Caco-2 (cell line): Measurements from ENCODE around the gene LDB3. TPM values are rescaled to one million over a fixed set of nuclear protein-coding genes. Genes with fewer than 3 reads are reported as not detected.

ENCODE experiments used
- BruUV-seq: library from RNA; stranded (reverse); fragments of 400-500 nt; replicated peaks from 2 replicates; lab custom pipeline; 2021; lab: Mats Ljungman, UMichigan
- CTCF ChIA-PET: fragments of 300-600 bp; sonication (Branson Sonifier 250); formaldehyde crosslinking; loops from one replicate; lab custom pipeline; 2022; ENCODE audit warnings: antibody characterized with exemption; lab: Charles Lee
- POLR2A ChIA-PET: fragments of 300-600 bp; sonication (Branson Sonifier 250); formaldehyde crosslinking; loops from one replicate; lab custom pipeline; 2022; ENCODE audit warnings: antibody characterized with exemption; lab: Charles Lee
- DNase-seq, 2 experiments: peaks; one replicate each; pipeline versions ENCODE4 v3.0.0 to v3.0.0-alpha.2; 2020 to 2022
- H3K27me3 ChIP-seq: replicated peaks from 2 replicates; pipeline ENCODE4 v1.6.0; 2011; ENCODE audit warnings: low read length; ENCODE audit not compliant: control insufficient read depth, insufficient read depth
- H3K36me3 ChIP-seq: 2 replicates; pipeline ENCODE4 v1.5.1; 2011; ENCODE audit warnings: low read length; ENCODE audit not compliant: control insufficient read depth, insufficient read depth
- H3K4me1 ChIP-seq: fragments of 250-450 bp; sonication (Bioruptor Pico); 2 replicates; pipeline ENCODE4 v1.5.1; 2020; ENCODE audit warnings: mild to moderate bottlenecking
- H3K4me3 ChIP-seq: 2 replicates; pipeline ENCODE4 v1.5.1; 2011; ENCODE audit warnings: low read depth, mild to moderate bottlenecking, control low read depth, low read length
- H3K9me3 ChIP-seq: fragments of 250-450 bp; sonication (Bioruptor Pico); 2 replicates; pipeline ENCODE4 v1.5.1; 2020; ENCODE audit warnings: mild to moderate bottlenecking, moderate library complexity
- H3K27ac Mint-ChIP-seq: one replicate; pipeline ENCODE4 v1.8.0; 2022; ENCODE audit warnings: mixed read lengths; ENCODE audit not compliant: unreplicated experiment
- H3K27me3 Mint-ChIP-seq: one replicate; pipeline ENCODE4 v1.8.0; 2022; ENCODE audit warnings: mixed read lengths; ENCODE audit not compliant: insufficient read depth, unreplicated experiment
- H3K36me3 Mint-ChIP-seq: one replicate; pipeline ENCODE4 v1.8.0; 2022; ENCODE audit warnings: mild to moderate bottlenecking, mixed read lengths; ENCODE audit not compliant: insufficient read depth, unreplicated experiment
- H3K4me1 Mint-ChIP-seq: one replicate; pipeline ENCODE4 v1.8.0; 2022; ENCODE audit warnings: low read depth, mixed read lengths; ENCODE audit not compliant: unreplicated experiment
- H3K4me3 Mint-ChIP-seq: one replicate; pipeline ENCODE4 v1.8.0; 2022; ENCODE audit warnings: mild to moderate bottlenecking, moderate library complexity, mixed read lengths; ENCODE audit not compliant: unreplicated experiment
- H3K9me3 Mint-ChIP-seq: one replicate; pipeline ENCODE4 v1.8.0; 2022; ENCODE audit warnings: mixed read lengths; ENCODE audit not compliant: unreplicated experiment
- intact Hi-C: fragments of 100-400 bp; cut with micrococcal nuclease; formaldehyde crosslinking; loops from one replicate; pipeline ENCODE4 v1.10.0; 2022; ENCODE audit not compliant: unreplicated experiment
- total RNA-seq: library from RNA; stranded (reverse); gene quantifications from 2 replicates; pipeline ENCODE4 v1.2.3, GENCODE V29; 2022
- TF ChIP-seq, protein P1 (sequence below), 2 experiments: fragments of 200-600 bp in 1 of 2; IDR thresholded peaks; 1 replicate in 1 of 2; 2 replicates in 1 of 2; pipeline versions ENCODE4 v1.5.1 to v1.8.0; 2011 to 2022; ENCODE audit warnings: antibody characterized with exemption in 1 of 2, control low read depth in 1 of 2, inconsistent platforms in 1 of 2, low read depth in 1 of 2, low read length in 1 of 2, mild to moderate bottlenecking in 1 of 2, moderate library complexity in 1 of 2; ENCODE audit not compliant: insufficient read depth in 1 of 2, severe bottlenecking in 1 of 2, unreplicated experiment in 1 of 2

The LDB3 gene
- total RNA-seq, 1 experiment from 2014 or later = 0.09 TPM

GRCh38 chr10:86681722-86682386, 13.5 kb downstream of the LDB3 start:
- Histone ChIP-seq H3K27me3 (no peaks in the 10 kb centered on the region), H3K4me1 (no peaks in the 10 kb centered on the region), H3K36me3 (no peaks in the 10 kb centered on the region), H3K9me3 (no peaks in the 10 kb centered on the region), H3K4me3 (no peak overlapping the region)
- TF ChIP-seq, protein P1, sequence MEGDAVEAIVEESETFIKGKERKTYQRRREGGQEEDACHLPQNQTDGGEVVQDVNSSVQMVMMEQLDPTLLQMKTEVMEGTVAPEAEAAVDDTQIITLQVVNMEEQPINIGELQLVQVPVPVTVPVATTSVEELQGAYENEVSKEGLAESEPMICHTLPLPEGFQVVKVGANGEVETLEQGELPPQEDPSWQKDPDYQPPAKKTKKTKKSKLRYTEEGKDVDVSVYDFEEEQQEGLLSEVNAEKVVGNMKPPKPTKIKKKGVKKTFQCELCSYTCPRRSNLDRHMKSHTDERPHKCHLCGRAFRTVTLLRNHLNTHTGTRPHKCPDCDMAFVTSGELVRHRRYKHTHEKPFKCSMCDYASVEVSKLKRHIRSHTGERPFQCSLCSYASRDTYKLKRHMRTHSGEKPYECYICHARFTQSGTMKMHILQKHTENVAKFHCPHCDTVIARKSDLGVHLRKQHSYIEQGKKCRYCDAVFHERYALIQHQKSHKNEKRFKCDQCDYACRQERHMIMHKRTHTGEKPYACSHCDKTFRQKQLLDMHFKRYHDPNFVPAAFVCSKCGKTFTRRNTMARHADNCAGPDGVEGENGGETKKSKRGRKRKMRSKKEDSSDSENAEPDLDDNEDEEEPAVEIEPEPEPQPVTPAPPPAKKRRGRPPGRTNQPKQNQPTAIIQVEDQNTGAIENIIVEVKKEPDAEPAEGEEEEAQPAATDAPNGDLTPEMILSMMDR (IDR thresholded peaks at IDR 0.05; ENCODE audit: insufficient read depth in 1 of 2, low read depth in 1 of 2, low read length in 1 of 2, severe bottlenecking in 1 of 2, unreplicated experiment in 1 of 2) = no peak
- Mint-ChIP-seq H3K4me3 (no peak overlapping the region), H3K36me3 (no peaks in the 10 kb centered on the region), H3K9me3 (no peaks in the 10 kb centered on the region), H3K4me1 (no peaks in the 10 kb centered on the region), H3K27me3 (peaks cover 3% of the 10 kb centered on the region), H3K27ac (no peak overlapping the region)
- BruUV-seq = no TSS peak
- no peak for DNase-seq
- POLR2A ChIA-PET = no interaction called here
- intact Hi-C loops = loop anchor here (5.0 to 10.0 kb wide), 2 partner anchors 40 to 277 kb away; no protein-coding TSS in a partner anchor
- CTCF ChIA-PET = no interaction called here

DNA sequence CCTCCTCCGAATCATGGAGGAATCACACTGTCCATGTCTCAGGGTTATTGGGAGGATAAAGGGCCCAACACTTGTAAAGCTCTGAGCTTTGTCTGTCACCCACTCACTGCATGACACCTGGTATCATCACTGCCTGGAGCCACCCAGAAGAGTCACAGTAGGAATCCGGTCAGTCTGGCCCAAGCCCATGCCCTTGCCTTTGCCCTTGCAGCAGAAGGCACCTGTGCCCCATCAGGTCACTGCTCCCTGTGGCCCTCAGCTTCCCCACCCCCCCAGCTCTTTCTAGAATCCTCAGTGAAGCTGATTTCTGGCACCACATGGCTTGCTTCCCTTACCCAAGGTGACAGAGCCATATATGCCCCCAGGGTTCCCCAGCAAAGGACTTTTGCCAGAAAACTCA, 14.4 kb downstream of the LDB3 start:
- no peaks in the 10 kb centered on the region for H3K4me1 ChIP-seq
- ChIA-PET POLR2A (no interaction called here), CTCF (no interaction called here)
- TF ChIP-seq, protein P1 (IDR thresholded peaks at IDR 0.05; ENCODE audit: insufficient read depth in 1 of 2, low read depth in 1 of 2, low read length in 1 of 2, severe bottlenecking in 1 of 2, unreplicated experiment in 1 of 2) = no peak
- H3K27me3 ChIP-seq = no peaks in the 10 kb centered on the region
- Mint-ChIP-seq H3K27ac (no peak overlapping the region), H3K4me1 (no peaks in the 10 kb centered on the region), H3K27me3 (peaks cover 3% of the 10 kb centered on the region), H3K36me3 (no peaks in the 10 kb centered on the region), H3K9me3 (no peaks in the 10 kb centered on the region), H3K4me3 (no peak overlapping the region)
- no peaks in the 10 kb centered on the region for H3K36me3 ChIP-seq
- no peaks in the 10 kb centered on the region for H3K9me3 ChIP-seq
- no peak for DNase-seq
- H3K4me3 ChIP-seq = no peak overlapping the region
- intact Hi-C loops = loop anchor here (5.0 to 10.0 kb wide), 2 partner anchors 40 to 278 kb away; no protein-coding TSS in a partner anchor
- no TSS peak for BruUV-seq

- H3K27me3 Mint-ChIP-seq = peaks cover 3% of the 10 kb centered on the region
- TF ChIP-seq, protein P1 (IDR thresholded peaks at IDR 0.05; ENCODE audit: insufficient read depth in 1 of 2, low read depth in 1 of 2, low read length in 1 of 2, severe bottlenecking in 1 of 2, unreplicated experiment in 1 of 2) = peak; percentile 53 to 84
- no peak overlapping the region for H3K27ac Mint-ChIP-seq
- no peaks in the 10 kb centered on the region for H3K9me3 Mint-ChIP-seq
- H3K27me3 ChIP-seq = no peaks in the 10 kb centered on the region
- no peaks in the 10 kb centered on the region for H3K4me1 Mint-ChIP-seq
- no TSS peak for BruUV-seq
- DNase-seq = peak in 1 of 2 experiments; percentile 74
- no peak overlapping the region for H3K4me3 Mint-ChIP-seq
- H3K36me3 ChIP-seq = no peaks in the 10 kb centered on the region
- ChIA-PET CTCF (interaction anchor here (0.6 to 1.4 kb wide), 10 partner anchors 11 to 319 kb away, joined by 3 to 9 read pairs (median 4); no protein-coding TSS in a partner anchor), POLR2A (no interaction called here)
- intact Hi-C loops = loop anchor here (1.0 to 10.0 kb wide), 3 partner anchors 42 to 280 kb away; no protein-coding TSS in a partner anchor
- H3K36me3 Mint-ChIP-seq = no peaks in the 10 kb centered on the region
- no peaks in the 10 kb centered on the region for H3K4me1 ChIP-seq
- H3K4me3 ChIP-seq = no peak overlapping the region
- no peaks in the 10 kb centered on the region for H3K9me3 ChIP-seq
These were observed 16.2 kb downstream of the LDB3 start for GRCh38 chr10:86684331-86685097.
